Measurements from ENCODE around the gene NUDT3. TPM values are rescaled to one million over a fixed set of nuclear protein-coding genes. Genes with fewer than 3 reads are reported as not detected.

Gene NUDT3
- polyA plus RNA-seq, 3 donors, result 9.3 to 33.3 (median 10.9) TPM

DNA sequence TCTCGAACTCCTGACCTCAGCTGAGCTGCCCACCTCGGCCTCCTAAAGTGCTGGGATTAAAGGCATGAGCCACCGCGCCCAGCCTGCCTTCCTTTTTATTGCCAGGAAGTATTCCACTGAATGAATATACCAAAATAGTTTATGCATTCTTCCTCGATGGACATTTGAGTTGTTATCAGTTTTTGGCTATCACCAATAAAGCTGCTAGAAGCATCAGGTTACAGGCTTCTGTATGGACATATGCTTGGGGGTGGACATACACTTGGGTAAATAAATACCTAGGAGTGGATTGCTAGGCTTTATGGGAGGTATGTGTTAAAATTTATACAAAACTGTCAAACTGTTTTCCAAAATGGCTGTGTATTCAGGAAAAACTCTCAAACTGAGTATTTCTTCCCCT is 43.4 kb upstream of the NUDT3 start:
- H3K4me3 ChIP-seq (replicated peaks in 1 of 3; ENCODE audit: low read depth in 2 of 3, low read length in 3 of 3), result no peak overlapping the region
- H3K9me3 ChIP-seq (replicated peaks in 1 of 2; ENCODE audit: control insufficient read depth in 1 of 2, insufficient read depth in 1 of 2, low read length in 2 of 2), result peaks cover 0 to 5% of the 10 kb centered on the region in 2 donors
- no peak overlapping the region for H3K27ac Mint-ChIP-seq
- no peaks in the 10 kb centered on the region for H3K36me3 ChIP-seq (replicated peaks in 1 of 2; ENCODE audit: control insufficient read depth in 1 of 2, insufficient read depth in 2 of 2, low read length in 2 of 2)
- intact Hi-C loops (cut with micrococcal nuclease), result no loop called here
- H3K4me1 Mint-ChIP-seq, result no peaks in the 10 kb centered on the region
- 100% methylated on average over 2 of the region's 5 CpGs for WGBS (ENCODE audit: insufficient coverage)
- H2AFZ ChIP-seq (ENCODE audit: insufficient read depth, low read depth, low read length, poor library complexity, severe bottlenecking), result no peak overlapping the region
- peaks cover under 1 to 15% (median 4%) of the 10 kb centered on the region in 7 donors for H3K9me3 Mint-ChIP-seq
- peaks cover 0 to 6% (median 6%) of the 10 kb centered on the region in 3 donors for H3K27me3 Mint-ChIP-seq (ENCODE audit: low read depth in 3 of 3)
- no peak overlapping the region for H3K9ac ChIP-seq (ENCODE audit: insufficient read depth, low read length, poor library complexity, severe bottlenecking)
- no peaks in the 10 kb centered on the region for H3K79me2 ChIP-seq (ENCODE audit: insufficient read depth, low read length)
- no peaks in the 10 kb centered on the region for H3K36me3 Mint-ChIP-seq
- no peak overlapping the region for H3K27ac ChIP-seq (ENCODE audit: low read depth in 1 of 2, low read length in 2 of 2)
- H3K4me3 Mint-ChIP-seq, result no peak overlapping the region
- TF ChIP-seq, protein P1, sequence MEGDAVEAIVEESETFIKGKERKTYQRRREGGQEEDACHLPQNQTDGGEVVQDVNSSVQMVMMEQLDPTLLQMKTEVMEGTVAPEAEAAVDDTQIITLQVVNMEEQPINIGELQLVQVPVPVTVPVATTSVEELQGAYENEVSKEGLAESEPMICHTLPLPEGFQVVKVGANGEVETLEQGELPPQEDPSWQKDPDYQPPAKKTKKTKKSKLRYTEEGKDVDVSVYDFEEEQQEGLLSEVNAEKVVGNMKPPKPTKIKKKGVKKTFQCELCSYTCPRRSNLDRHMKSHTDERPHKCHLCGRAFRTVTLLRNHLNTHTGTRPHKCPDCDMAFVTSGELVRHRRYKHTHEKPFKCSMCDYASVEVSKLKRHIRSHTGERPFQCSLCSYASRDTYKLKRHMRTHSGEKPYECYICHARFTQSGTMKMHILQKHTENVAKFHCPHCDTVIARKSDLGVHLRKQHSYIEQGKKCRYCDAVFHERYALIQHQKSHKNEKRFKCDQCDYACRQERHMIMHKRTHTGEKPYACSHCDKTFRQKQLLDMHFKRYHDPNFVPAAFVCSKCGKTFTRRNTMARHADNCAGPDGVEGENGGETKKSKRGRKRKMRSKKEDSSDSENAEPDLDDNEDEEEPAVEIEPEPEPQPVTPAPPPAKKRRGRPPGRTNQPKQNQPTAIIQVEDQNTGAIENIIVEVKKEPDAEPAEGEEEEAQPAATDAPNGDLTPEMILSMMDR (IDR thresholded peaks at IDR 0.05), result no peak
- H3K27me3 ChIP-seq (ENCODE audit: control insufficient read depth in 2 of 2, insufficient read depth in 2 of 2, low read length in 2 of 2), result no peaks in the 10 kb centered on the region
- no peak for DNase-seq
- H3K4me2 ChIP-seq (replicated peaks; ENCODE audit: extremely low read depth, low read length, poor library complexity, severe bottlenecking), result no peak overlapping the region
- no peaks in the 10 kb centered on the region for H4K20me1 ChIP-seq (ENCODE audit: insufficient read depth, low read length)
- no peaks in the 10 kb centered on the region for H3K4me1 ChIP-seq (ENCODE audit: control insufficient read depth in 1 of 2, insufficient read depth in 2 of 2, low read length in 2 of 2)

DNA sequence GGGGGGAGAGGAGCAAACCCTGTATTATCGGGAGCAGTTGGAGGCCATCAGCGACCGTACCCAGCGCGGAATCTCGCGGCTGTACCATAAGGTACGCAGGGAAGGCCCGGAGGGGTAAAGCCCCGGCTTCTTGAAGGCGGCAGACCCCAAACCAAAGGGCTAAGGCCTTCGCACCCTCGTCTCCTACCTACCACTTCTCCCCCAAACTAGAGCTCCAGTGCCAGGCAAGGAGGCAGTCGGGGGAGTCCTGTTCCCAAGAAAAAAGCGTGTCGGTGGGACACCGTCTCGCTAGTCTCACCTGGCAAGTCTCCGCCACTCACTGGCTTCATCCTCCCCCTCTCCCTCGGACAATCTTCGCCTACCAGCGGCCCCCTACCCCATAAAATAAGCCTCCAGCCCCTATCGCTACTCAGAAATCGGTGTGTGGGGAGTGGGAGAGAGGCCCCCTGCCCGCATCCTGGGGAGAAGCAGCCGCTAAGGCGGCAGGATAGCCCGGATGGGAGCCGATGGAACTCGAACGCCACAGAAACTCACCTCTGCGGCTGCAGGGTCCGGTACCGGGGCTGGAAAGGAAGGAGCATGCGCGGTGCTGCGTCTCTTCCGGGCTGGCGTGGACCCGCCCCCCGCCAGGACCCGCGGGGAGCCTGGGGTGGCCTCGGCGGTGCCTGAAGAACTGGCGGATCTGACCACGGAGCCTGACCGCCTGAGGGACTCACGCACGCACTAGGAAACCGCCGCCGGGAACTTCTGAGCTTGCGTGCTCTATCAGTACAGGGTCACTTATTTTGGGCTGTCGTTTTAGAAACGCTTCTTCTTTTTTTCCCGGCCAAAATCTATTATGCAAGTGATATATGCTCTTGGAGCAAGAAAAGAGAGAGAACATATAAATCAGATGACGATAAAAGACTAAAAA is 33.3 kb upstream of the NUDT3 start, which contains the start of gene RPS10:
Gene RPS10, minus strand, starts transcription at position 572 of the 913 bp plus-strand sequence. CDS start 848 bp downstream, outside the sequence.
- peak within 1 kb of the TSS; percentile 78 to 87 for H3K27ac ChIP-seq (ENCODE audit: low read depth in 1 of 2, low read length in 2 of 2)
- H3K4me2 ChIP-seq (replicated peaks; ENCODE audit: extremely low read depth, low read length, poor library complexity, severe bottlenecking), result peak within 1 kb of the TSS; percentile 83
- H3K4me3 Mint-ChIP-seq, result peak within 1 kb of the TSS; percentile 93
- H3K79me2 ChIP-seq (ENCODE audit: insufficient read depth, low read length), result peaks cover 43% of the 10 kb centered on the region
- WGBS (ENCODE audit: insufficient coverage), result 0% methylated on average over 43 of the region's 58 CpGs
- peak within 1 kb of the TSS; percentile 87 for H2AFZ ChIP-seq (ENCODE audit: insufficient read depth, low read depth, low read length, poor library complexity, severe bottlenecking)
- DNase-seq, result peak; percentile 93 to 98 (median 96)
- intact Hi-C loops (cut with micrococcal nuclease), result loop anchor here (2.0 to 5.0 kb wide), 2 partner anchors 177 to 638 kb away; partner anchors contain the start of genes LEMD2 (in 1 of the 2) and SMIM29 (in 1 of the 2)
- peak within 1 kb of the TSS; percentile 93 for H3K9ac ChIP-seq (ENCODE audit: insufficient read depth, low read length, poor library complexity, severe bottlenecking)
- H4K20me1 ChIP-seq (ENCODE audit: insufficient read depth, low read length), result peaks cover 29% of the 10 kb centered on the region
- peaks cover 41 to 42% of the 10 kb centered on the region in 2 donors for H3K36me3 Mint-ChIP-seq
- H3K27ac Mint-ChIP-seq, result peak within 1 kb of the TSS; percentile 95 to 97 (median 97)
- H3K4me1 ChIP-seq (ENCODE audit: control insufficient read depth in 1 of 2, insufficient read depth in 2 of 2, low read length in 2 of 2), result peaks cover 12% of the 10 kb centered on the region in 2 donors
- H3K27me3 ChIP-seq (ENCODE audit: control insufficient read depth in 2 of 2, insufficient read depth in 2 of 2, low read length in 2 of 2), result no peaks in the 10 kb centered on the region
- H3K4me1 Mint-ChIP-seq, result peaks cover 15% of the 10 kb centered on the region
- H3K4me3 ChIP-seq (replicated peaks in 1 of 3; ENCODE audit: low read depth in 2 of 3, low read length in 3 of 3), result peak within 1 kb of the TSS; percentile 72 to 83 (median 83)
- peaks cover 39 to 42% of the 10 kb centered on the region in 2 donors for H3K36me3 ChIP-seq (replicated peaks in 1 of 2; ENCODE audit: control insufficient read depth in 1 of 2, insufficient read depth in 2 of 2, low read length in 2 of 2)
- peaks cover 0 to under 1% of the 10 kb centered on the region in 2 donors for H3K9me3 ChIP-seq (replicated peaks in 1 of 2; ENCODE audit: control insufficient read depth in 1 of 2, insufficient read depth in 1 of 2, low read length in 2 of 2)
- peaks cover 0 to 4% (median 0%) of the 10 kb centered on the region in 7 donors for H3K9me3 Mint-ChIP-seq
- TF ChIP-seq, protein P1 (IDR thresholded peaks at IDR 0.05), result no peak
- H3K27me3 Mint-ChIP-seq (ENCODE audit: low read depth in 3 of 3), result peaks cover 0 to 5% (median 5%) of the 10 kb centered on the region in 3 donors
